8988T (cell line): ENCODE results near the gene DSTN.
A peak's percentile ranks its signal among the peaks of the same experiment; 100 is the strongest.

Experiments used
- DNase-seq: peaks from one replicate; pipeline ENCODE4 v3.0.0; 2011

The DSTN gene

DNA sequence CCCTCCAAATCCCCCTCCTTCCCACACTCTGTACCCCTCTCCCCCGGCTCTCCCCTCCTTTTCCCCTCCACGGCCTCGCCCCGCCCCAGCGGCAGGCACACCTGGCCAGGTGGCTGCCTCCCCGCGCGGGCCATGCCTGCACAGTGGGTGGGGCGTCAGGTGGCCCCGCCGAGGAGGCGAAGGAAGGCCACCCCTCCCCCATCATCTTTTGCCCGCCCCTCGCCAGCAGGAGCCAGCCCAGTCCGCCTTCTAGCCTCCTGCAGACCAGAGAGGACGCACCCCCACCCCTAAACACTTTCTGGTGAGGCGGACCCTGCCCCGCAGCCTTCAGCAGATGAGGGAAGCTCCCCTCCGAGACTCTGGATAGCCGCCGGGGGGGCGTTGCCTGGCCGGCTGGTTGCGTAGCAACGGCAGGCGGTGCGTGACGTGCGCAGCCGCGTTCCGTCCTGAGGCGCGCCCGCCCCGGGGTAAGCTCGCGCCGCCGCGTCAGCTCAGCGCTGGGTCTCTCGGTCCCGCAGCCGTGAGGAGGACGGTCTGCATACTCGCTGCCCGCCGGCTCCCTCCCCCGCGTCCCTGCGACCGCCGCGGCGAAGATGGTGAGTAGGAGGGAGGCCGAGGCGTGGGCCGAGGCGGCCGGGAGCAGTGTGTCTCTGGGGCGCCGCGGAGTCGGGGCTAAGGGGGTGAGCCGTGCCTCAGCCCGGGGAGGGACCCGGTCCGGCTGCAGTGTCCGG, at the start of gene DSTN:
DSTN (plus strand) TSS at position 460 of the 731 bp plus-strand sequence; CDS start at position 594, 134 bp downstream.
- peak; percentile 84 for DNase-seq

- DNase-seq: no peak
Measured at GRCh38 chr20:17520583-17520982, 49.3 kb upstream of the DSTN start.

DNA sequence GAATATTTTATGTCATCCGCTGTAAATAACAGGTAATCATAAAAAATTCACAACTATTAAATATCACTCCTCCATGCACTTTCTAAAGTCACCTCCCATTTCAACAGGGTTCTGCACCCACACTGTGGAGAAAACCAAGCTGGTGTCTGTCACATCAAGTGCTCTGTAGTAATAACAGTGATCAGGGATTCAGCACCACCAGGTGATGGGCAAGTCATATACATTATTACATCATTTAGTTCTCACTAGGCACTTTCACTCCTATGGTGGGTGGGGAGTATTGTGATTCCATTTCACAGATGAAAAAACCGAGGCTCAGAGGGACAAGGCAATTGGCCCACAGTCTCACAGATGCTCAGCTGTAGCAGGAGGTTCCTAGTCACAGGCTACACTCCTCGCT, 47.3 kb upstream of the DSTN start:
- DNase-seq: no peak

DNA sequence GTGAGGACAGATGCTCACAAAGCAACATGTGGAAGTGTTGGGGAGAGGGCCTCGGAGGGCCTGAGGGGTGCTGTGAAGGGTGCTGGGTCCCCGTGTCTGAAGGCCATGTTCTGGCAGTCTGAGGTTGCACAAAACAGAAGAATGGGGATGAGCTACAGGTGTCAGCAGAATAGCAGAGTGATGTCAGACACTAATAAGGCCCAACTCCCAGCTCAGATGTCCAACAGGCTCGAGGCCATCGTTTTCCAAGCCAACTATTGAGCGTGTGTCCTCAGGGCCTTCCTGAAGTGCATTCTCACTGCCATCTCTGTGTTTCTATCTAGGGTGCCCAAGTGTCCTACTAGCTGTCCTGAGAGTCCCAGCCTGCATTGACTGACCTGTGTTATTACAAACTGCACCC, 46.5 kb upstream of the DSTN start:
- DNase-seq: no peak

DNA sequence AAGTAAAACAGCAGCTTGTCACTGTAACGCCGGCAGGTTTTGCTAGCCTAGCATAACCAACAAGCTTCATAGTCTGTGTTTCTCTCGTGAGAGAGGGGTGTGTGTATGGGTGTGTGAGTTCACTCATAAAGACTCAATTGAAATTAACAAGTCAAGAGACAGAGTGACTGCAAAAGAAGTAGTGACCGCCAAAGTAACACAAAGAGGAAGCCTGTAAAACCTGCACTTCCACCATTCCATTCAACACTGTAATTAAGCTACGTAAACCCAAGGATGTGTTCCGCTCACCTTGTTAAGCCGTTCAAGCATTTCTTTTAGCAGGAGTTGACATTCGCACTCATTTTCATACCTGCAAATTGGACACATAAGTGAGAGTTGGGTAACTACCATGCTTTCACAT, 45.3 kb upstream of the DSTN start:
- no peak for DNase-seq

DNA sequence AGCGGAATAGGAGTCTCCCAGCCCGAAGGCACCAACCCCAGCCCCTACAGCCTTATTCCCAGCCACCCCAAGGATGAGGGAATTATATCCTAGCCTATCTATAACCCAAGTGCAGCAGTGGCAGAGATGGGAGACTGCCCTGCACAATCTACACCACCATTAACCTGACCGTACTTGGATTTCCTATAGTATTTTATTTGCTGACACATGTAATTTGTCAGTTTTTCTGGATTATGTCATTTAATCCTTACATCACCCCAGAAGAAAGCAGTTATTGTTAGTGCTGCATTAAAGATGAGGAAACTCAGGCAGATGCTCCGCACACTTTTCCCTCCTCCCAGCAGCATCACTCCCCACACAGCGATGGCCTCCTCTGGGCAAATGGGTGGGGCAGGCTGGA, 44.7 kb upstream of the DSTN start:
- DNase-seq: no peak

- DNase-seq: no peak
Measured at GRCh38 chr20:17525650-17526049, 44.2 kb upstream of the DSTN start.

- DNase-seq: no peak
Measured at GRCh38 chr20:17529586-17529985, 40.3 kb upstream of the DSTN start.

DNA sequence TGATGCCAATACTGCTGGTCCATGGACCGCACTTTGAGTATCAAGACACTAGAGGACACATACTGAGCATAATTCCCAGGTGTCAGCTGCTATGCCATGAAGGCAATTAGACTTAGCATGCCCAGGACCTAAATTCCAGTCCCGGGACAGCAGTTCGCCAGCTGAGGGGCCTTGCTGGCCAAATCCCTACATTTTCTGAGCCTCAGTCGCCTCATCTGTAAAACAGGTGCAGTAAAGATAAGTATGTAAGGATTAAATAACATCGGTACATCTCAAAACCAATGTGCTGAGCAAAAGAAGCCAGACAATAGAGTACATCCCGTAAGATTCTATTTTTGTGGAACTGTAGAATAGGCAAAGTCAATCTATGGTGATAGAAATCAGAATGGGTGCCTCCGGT, 39.7 kb upstream of the DSTN start:
- DNase-seq: no peak

DNA sequence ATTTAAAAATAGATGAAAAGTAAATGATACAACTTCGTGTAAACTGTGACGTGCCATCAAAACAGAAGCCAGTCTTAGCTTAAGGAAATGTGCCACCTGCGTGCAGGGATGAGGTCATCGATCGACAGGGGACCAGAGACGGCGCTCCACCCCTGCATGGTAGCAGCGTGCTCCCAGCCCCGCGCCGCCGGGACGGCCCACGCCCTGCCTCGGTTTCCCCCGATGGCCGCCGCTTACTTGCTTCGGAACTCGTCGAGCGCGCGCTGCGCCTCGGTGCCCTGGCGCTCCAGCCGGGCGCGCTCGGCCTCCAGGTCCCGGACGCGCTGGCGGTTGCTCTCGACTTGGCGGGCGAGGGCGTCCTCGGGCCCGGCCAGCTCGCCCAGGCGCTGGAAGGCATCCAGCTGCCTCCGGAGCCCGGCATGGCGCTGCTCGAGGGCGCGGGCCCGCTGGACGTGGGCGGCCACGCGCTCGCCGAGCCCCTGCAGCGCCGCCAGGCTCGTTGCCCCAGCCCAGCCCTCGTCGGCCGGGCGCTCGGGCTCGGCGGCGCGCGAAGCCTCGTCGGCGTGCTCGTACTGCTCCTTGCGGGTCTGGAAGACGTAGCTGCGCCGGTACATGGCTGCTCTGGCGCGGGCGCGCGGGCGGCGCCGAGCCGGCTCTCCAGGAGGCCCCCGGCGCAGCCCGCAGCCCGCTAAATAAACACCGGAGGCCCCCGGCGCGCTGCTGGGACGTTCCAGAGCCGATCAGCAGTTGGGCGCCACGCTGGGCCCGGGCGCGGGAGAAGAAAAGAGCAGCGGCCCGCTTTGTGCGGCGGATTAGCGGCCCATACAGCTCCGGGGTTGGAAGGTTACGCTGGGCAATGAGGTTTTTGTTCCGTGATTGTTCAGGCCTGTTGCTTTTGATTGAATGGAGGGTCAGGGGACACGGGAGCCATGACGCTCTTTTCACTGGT, 38.9 kb upstream of the DSTN start, which contains the start of gene BFSP1:
BFSP1 (minus strand) TSS at position 664 of the 949 bp plus-strand sequence; CDS start at position 614, 50 bp downstream.
- peak; percentile 51 for DNase-seq

- DNase-seq: no peak
Measured at GRCh38 chr20:17531665-17532025, 38.2 kb upstream of the DSTN start.

GRCh38 chr20:17533396-17533795, 36.5 kb upstream of the DSTN start:
- DNase-seq: peak; percentile 42

DNA sequence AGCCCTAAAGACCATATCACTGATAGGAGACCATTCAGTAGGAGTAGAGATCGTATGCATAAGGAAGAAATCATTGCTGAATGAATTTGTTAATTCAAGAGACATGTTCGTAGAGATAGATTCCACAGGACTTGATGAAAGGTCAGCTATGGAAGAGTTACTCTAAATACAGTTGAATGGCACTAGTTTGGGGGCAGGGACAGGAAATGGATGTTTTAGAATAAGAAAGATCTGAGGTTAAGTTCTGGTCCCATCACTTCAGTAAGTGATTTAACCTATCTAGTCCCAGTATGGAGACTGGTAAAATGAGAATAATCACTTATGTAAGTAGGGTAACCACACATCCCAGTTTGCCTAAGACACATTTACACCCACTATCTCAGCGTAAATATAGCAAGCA, 35.8 kb upstream of the DSTN start:
- DNase-seq: no peak

GRCh38 chr20:17536944-17537444, 32.9 kb upstream of the DSTN start:
- DNase-seq: peak; percentile 75

- DNase-seq: no peak
Measured at GRCh38 chr20:17537959-17538358, 31.9 kb upstream of the DSTN start.

DNA sequence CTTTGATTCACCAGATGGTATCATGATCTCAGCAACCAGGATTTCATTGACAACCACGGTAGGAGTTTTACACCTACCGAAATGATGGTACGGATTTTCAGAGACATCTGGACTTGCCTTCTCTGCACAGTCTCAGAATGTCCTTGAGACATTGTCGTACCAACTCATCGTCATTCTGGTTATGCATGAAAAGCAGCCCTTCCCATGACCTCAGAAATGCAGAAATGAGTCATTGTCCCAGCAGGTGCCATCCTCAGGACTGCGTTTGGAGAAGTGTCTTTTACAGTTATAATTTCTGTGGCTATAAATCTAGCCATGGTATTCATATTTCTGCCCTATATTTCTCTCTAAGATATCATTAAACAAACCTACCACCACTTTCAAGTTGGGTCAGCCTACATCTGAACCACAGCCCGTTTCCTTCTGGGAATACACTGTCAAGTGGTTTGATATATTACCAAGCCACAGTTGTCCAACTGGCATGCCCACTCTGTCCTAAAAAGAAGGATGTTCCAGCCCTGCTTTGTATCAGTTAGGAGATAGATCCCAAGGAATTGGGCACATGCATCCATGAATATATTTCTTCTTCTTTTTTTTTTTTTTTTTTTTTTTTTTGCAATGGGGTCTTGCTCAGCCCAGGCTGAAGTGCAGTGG, 31.2 kb upstream of the DSTN start:
- no peak for DNase-seq

DNA sequence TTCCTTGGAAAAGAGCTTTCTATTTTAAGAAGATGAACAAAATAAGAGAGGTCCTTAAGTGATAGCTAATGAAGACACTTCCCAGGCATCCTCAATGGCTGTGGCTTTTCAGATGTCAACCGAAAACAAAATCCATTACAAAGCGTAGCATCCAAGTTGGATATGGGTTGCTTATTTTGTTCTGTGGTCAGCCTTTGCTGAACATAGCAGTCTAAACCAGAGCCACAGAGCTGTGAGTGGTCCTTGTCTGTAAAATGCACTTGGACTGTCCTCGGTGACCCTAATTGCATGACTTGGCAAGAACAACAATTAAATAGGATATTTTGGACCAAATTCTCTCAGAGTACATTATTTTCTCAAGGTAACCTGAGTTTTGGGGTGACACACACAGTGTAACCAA, 28.3 kb upstream of the DSTN start:
- DNase-seq: no peak

DNA sequence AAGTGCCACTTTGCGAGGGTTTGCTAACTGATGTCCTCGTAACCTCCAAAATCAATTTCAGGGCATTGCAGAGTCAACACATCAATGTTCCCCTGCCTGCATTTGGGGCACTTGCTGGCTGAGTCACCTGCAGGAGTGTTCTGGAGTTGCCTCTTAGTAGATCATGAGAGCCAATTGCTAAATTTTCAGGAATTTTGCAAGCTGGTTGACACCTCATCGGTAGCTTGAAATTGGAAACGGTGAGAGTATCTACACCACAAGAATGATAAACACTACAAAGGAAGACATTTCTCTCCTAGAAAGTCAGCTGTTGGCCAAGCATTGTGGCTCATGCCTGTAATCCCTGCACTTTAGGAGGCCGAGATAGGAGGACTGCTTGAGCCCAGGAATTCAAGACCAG, 27.9 kb upstream of the DSTN start:
- no peak for DNase-seq

DNA sequence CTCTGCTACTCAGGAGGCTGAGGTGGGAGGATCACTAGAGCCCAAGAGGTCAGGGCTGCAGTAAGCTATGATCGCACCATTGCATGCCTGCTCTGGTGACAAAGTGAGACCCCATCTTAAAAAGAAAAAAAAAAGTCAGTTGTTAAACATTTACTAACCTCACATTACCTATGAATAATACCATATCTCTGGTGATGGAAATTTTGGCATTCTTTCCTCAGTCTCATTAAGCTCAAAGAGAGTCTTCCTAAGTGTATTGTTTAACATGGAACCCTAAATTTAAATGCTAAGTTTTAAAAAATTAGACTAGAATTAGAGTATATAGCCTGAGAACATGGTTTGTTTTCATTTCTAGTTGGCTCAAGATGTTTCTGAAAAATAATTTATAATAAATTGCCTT, 27.4 kb upstream of the DSTN start:
- DNase-seq: no peak

- no peak for DNase-seq
Measured at GRCh38 chr20:17542993-17543412, 26.9 kb upstream of the DSTN start.

- no peak for DNase-seq
Measured at GRCh38 chr20:17543531-17544131, 26.2 kb upstream of the DSTN start.

DNA sequence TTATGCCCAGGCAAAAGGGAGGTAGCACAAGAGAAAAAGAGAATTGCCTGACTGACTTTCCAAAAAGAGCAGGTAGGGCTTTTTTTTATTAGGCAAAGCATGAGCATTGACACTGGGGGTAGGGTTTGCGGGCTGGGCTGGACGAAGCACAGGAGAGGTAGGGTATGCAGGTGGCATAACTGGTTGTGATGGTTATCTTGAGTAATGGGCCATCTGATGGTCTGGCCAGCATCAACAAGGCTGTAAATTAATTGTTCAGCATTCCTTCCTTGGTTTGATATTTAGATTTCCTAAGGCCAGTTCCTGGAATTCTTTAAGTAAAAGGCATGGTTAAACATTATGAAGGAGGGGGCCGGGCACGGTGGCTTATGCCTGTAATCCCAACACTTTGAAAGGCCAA, 24.7 kb upstream of the DSTN start:
- no peak for DNase-seq

DNA sequence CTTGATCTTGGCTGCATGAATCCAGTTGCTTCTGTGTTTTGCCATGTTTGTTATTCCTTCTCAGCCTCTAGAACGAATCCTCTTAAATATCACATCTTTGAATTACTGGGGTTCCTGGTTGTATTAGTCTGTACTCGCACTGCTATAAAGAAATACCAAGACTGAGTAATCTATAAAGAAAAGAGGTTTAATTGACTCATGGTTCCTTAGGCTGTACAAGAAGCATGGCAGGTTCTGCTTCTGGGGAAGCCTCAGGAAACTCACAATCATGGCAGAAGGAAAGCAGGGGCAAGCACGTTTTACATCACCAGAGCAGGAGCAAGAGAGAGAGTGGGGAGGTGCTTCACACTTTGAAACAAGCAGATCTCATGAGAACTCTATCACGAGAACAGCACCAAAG, 20.7 kb upstream of the DSTN start:
- no peak for DNase-seq
